ENCODE measurements around the gene KCNN3.

DNA sequence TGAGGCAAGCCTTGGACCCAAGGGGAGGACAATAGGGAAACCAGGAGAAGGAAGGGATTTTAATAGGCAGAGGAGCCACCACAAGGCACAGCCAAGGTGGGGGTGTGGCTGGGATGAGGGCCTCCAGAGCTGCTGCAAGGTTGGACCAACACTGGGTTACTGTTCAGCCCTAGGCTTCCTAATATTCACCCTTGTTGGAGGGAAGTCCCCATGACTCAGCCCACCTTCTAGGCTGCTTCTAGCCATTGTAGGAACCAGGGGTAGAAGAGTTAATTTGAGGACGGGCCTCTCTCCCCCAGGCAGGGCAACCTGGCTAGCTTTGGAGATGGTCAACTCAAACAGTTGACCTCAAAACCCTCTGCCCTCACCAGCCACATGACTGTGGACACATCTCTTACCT lies 59.5 kb downstream of the KCNN3 start:
- TF ChIP-seq, protein P1, sequence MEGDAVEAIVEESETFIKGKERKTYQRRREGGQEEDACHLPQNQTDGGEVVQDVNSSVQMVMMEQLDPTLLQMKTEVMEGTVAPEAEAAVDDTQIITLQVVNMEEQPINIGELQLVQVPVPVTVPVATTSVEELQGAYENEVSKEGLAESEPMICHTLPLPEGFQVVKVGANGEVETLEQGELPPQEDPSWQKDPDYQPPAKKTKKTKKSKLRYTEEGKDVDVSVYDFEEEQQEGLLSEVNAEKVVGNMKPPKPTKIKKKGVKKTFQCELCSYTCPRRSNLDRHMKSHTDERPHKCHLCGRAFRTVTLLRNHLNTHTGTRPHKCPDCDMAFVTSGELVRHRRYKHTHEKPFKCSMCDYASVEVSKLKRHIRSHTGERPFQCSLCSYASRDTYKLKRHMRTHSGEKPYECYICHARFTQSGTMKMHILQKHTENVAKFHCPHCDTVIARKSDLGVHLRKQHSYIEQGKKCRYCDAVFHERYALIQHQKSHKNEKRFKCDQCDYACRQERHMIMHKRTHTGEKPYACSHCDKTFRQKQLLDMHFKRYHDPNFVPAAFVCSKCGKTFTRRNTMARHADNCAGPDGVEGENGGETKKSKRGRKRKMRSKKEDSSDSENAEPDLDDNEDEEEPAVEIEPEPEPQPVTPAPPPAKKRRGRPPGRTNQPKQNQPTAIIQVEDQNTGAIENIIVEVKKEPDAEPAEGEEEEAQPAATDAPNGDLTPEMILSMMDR (IDR thresholded peaks at IDR 0.05), result no peak
- no peak for TF ChIP-seq EZH2 (IDR thresholded peaks at IDR 0.05; ENCODE audit: borderline replicate concordance, insufficient read depth, low read depth, low read length, poor library complexity, severe bottlenecking)

All from B cell (primary cell).